ENCODE results near the gene NUP214.
A peak's percentile ranks its signal among the peaks of the same experiment; 100 is the strongest.

NUP214 gene

GRCh38 chr9:131277287-131277909 is 152.0 kb downstream of the NUP214 start:
- DNase-seq (ENCODE audit: low read depth), result no peak

GRCh38 chr9:131277910-131278701 is 152.7 kb downstream of the NUP214 start:
- peak; percentile 81 for DNase-seq (ENCODE audit: low read depth)

GRCh38 chr9:131278702-131279111 is 153.3 kb downstream of the NUP214 start:
- DNase-seq (ENCODE audit: low read depth), result no peak

- no peak for DNase-seq (ENCODE audit: low read depth)
Measured at GRCh38 chr9:131279196-131279862, 153.9 kb downstream of the NUP214 start.

GRCh38 chr9:131279863-131280570 is 154.6 kb downstream of the NUP214 start:
- DNase-seq (ENCODE audit: low read depth), result no peak

- no peak for DNase-seq (ENCODE audit: low read depth)
Measured at GRCh38 chr9:131280660-131281059, 155.3 kb downstream of the NUP214 start.

GRCh38 chr9:131281119-131281965 is 156.0 kb downstream of the NUP214 start:
- no peak for DNase-seq (ENCODE audit: low read depth)

GRCh38 chr9:131282175-131282574 is 156.8 kb downstream of the NUP214 start:
- no peak for DNase-seq (ENCODE audit: low read depth)

GRCh38 chr9:131282688-131283422 is 157.5 kb downstream of the NUP214 start:
- DNase-seq (ENCODE audit: low read depth), result peak; percentile 9
